RPMI7951 (cell line): Measurements from ENCODE around the gene DSEL. TPM values are rescaled to one million over a fixed set of nuclear protein-coding genes. Genes with fewer than 3 reads are reported as not detected.

Source experiments
- DNase-seq: peaks from one replicate; pipeline ENCODE4 v3.0.0-alpha.2; 2012; ENCODE audit warnings: low read depth
- total RNA-seq: library from RNA; depleted of rRNA; stranded (reverse); fragments of >200 nt; shearing (Covaris generic); gene quantifications from 2 replicates; pipeline ENCODE4 v1.2.3, GENCODE V29; 2014

DSEL gene
- total RNA-seq, 1 experiment from 2014 or later: 0.48 TPM

DNA sequence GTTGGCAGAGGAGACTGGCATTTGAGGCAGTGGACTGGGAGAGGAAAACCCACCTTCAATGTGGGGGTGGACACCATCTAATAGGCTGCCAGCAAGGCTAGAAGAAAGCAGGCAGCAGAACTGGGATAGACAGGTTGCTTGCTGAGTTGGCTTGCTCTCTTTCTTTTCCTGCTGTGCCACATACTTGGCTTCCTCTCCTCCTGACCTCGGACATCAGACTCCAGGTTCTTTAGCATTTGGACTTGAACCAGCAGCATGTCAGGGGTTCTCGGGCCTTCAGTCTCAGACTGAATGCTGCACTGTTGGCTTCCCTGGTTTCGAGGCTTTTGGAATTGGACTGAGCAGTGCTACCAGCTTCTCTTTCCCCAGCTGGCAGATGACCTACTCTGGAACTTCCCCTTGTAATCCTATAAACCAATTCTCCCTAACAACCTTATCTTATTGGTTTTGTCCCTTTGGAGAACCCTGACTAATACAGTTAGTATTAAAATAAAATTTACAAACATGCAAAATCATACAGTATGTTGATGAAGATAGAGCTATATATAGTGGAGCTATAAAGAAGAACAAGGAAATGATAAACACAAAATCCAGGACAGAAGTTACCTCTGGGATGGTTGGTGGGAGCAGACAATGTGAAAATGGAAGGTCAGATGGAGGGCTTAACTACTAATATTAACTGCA is 15.9 kb downstream of the DSEL start:
- DNase-seq: no peak

DNA sequence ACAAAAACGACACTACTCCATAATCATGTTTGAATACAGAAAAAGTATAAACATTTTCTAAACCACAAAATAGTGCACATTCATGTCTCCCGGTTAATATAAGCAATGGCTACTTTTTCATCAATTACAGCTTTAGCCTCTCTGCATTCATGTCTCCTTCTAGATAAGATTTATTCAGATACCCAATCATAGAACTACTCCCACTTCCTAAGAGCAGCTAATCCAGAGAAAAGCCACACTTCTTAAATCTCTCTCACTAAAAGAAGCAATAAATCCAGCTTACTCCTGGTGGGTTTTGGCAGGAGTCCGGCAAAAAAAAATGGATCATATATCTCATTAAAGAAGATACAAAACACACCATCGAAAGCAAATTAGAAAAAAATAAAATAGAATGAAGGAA is 20.1 kb downstream of the DSEL start:
- DNase-seq: no peak

DNA sequence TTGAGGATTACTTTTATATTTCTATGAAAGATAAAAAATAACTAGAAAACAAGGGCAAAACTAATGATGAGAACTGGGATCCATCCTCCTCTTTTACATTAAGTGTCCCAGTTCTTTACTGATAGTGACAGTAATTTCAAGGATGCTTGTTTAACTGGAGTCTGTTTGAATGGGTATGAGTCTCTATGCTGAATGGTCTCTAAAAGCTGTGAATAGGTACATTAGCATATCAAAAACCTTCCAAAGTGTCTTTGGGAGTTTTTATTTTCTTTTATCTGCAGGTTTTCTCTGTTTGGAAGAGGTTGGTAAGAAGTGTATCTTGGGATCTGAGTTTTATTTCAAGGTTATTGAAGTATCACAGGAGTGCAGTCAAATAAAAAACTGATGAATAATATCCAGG is 30.0 kb downstream of the DSEL start:
- no peak for DNase-seq

DNA sequence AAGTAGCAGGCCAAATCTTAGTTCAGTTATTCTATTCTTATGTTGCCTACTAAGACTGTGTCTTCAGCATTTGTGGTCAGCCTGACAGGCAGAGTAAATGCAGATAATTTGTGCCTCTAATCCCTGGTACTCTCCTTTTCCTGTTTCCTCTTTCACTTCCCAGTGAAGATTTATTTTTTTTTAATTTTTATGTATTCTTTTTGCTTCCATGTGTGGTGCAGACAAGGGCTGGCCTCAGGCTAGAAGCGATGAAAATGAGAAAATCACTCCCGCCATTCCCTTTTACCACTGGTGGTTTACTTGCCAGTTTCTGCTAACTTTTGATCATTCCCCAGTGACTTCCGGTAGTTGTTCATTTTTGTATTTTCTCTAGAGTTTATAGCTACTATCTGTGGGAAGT is 30.9 kb downstream of the DSEL start:
- DNase-seq: no peak

DNA sequence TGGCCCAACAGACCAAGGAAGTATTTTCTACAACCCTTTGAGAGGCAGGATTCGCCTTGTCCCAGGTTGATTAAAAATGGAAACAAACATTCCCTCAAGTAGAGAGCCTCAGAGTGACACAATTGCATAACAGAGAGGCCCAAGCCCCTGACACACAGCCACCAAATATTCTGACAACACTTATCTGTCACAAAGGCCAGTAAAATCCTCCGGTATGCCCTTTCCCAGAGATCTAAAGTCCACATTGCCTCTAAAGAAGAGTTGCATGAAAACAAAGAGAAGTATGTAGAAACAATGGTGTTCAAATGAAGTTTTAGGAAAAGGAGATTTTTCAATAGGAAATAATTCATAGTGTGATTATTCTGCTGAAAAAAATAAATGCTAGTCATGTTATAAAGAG is 32.1 kb downstream of the DSEL start:
- no peak for DNase-seq

DNA sequence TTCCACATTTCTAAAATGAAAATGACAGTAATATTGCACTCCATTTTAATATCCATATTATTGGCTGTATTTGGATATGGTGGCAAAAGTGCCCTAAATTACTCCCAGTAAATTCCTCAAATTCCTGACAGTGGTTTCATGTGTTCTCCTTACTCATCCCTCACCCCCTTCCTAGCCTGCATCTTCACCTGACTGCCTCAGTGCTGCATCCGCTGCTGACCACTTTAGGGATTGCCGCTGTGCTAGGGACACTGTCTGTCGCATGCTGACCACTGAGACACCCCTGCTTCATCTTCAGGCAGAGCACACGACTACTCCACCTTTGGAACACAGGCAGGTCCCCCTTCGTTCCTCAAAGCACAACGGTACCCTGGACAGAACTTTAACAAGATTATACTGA is 32.6 kb downstream of the DSEL start:
- no peak for DNase-seq

DNA sequence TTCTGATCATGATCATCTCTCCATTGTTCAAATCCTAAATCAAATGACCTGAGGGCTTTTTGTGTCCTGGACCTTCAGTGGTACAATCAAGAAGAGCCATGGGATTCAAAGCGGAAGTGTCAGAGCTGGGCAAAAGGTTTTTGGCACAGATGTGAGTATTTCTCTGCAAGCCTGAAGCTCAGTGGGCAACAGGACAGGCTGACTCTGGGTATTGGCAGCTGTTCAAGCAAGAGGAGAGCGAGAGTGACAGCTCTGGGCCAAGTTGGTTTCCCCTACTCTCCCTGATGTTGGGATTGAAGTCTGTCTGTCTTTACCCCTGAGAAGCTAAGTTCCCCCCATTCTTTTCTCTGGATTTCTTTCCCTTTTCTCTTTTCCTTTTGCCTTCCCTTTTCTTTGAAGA is 33.3 kb downstream of the DSEL start:
- peak; percentile 3 for DNase-seq

DNA sequence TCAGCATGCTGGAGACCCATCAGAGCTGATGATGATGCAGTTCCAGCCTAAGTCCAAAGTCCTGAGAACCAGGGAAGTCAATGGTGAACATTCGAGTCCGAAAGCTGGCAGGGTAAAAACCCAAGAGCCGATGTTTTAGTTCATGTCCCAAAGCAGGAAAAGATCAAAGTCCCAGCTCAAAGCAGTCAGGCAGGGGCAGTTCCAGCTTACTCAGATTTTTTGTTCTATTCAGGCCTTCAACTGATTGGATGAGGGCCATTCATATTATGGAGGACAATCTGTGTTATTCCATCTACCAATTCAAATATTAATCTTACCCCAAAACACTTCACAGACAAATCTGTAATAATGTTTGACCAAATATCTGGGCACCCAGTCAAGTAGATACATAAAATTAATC is 38.3 kb downstream of the DSEL start:
- DNase-seq: no peak

DNA sequence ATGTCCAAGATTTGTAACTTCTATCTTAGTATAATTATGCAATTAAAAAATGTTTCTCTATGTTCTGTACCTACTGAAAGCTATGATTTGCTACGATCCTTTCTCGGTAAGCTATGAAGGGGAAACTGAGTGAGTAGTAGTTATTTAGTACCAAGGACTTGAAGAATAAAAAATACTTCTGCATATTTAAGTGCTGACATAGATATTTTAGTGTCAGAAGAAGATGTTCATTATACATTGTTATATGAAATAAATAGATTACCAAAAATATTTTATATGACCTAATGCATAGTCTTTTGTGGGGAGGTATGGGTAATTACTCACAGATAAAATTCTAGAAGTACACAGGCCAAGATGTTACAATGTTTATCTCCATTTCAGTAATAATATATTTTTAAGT is 39.0 kb downstream of the DSEL start:
- DNase-seq: no peak

DNA sequence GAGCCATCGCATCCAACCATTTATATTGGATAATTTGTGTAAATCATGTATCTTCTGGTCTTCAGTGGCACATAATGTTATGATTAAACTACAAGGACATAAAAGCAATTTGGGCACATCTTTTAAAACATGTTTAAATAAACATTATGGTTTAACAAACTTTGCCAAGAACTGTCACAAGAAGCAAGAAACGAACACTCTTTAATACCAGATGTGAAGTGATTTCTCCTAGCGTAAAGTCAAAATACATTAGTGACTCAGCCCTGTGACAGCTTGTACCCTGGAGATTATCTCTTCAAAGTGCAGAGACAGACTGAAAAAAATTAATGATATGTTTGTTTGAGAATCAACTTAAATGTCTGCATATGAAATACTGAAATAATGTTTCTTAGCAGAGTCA is 39.9 kb downstream of the DSEL start:
- peak; percentile 1 for DNase-seq

DNA sequence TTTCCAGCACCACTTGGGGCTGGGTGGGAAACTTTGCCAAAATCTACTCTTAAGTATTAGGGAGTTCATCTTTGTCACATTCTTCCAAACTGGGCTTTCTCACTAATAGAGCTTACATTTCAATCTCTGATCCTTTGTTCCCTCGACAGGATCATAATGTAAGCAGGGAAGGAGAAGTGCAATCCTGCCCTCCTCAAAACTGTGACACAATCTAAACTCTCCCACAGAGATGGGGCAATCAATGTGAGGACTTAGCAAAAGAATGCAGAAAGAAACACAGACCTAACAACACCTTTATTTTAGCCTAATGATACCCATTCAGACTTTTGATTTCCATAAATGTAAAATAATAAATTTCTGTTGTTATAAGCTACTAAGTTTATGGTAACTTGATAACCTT is 40.8 kb downstream of the DSEL start:
- DNase-seq: no peak

DNA sequence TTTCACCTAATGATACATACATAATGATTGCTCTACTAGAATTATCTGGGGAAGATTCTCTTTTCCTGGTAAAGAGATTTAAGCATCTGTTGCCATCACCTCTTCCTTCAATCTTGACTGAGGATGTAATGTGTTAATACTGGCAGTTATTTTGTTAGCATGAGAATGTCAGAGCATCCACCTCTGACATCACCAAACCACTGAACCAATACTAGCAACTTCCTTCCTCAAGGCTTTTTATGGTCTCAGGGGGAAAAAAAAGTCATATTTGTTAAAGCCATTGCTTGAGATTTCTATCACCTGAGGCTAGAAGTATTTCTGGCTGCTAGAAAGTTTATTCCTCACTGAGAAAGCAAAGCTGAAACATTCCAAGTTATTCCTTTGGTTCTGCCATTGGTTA is 48.5 kb downstream of the DSEL start:
- no peak for DNase-seq

DNA sequence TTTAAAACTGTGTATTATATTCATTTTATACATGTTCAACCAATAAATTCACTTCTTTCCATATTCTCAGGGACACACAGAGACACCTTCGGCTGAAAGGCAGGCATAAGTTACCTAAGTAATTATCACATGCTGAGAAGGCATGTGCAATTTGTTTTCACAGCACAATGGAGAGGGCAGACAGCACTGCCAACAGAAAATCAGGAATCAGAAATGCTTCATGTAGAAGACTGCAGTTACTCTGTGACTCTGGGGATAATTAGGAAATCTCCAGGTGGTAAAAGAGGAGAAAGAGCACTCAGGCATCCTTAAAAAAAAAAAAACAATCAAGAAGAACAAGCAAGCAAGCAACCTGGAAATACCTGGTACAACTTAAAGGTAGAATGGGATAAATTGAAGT is 49.3 kb downstream of the DSEL start:
- DNase-seq: no peak

DNA sequence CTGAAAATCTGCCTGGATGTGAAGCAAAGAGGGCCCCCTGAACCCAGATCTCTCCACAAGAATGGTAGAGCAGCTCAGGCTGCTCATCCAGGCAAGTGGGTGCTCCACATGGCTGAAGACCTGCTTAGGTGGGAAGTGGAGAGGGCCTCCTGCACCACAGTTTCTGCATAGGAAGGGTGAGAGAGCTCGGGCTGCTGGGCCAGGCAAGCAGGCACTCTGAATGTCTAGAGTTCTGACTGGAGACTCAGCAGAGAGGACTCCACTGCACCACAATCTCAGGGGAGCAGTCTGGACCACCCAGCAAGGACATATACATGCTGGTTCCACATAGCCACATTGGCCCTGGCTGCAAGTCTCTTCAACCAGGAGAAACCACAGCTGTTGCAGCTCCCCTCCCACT is 52.0 kb downstream of the DSEL start:
- no peak for DNase-seq

DNA sequence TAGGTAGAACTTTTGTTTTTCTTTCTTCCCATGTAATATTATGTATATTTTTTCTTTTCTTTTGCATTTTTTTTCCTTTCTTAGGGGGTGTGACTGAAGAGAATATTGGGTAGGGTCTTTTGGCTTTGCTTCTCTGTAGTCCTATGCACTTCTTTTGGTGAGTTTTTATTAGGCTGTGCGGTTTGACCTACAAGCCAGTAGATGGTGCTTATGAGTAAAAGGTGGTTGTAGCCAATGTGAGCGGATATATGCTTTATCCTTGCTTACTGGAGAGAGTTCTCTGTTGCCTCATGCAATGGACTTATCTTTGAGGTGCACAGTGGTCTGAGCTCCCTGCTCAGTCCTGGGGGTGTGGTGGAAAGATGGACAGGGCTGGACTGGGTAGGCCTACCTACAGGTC is 52.7 kb downstream of the DSEL start:
- DNase-seq: peak; percentile 3

DNA sequence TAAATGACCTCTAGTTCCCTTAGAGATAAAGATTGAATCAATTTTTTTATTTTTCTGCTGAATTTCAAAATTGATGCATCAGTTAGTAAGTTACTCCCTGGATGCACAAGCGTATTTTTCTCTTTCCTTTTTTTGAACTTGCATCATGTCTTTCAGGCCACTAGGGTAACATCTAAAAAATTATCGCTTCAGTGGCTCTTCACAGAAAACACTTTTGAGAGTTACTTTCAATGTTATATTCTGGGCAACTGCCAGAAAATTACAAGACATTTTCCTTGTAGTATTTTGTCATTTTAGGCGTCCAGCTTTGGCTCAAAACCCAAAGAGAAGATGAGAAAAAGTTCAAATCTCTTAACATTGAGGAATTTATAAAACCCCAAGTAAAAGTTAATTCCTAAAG is 59.8 kb downstream of the DSEL start:
- DNase-seq: no peak
